NCI-H1694 (cell line): ENCODE data around the gene IGFBP2.

Experiments used
- DNase-seq: peaks from one replicate; lab custom pipeline; 2025; lab: John Stamatoyannopoulos, UW

IGFBP2 gene, protein sequence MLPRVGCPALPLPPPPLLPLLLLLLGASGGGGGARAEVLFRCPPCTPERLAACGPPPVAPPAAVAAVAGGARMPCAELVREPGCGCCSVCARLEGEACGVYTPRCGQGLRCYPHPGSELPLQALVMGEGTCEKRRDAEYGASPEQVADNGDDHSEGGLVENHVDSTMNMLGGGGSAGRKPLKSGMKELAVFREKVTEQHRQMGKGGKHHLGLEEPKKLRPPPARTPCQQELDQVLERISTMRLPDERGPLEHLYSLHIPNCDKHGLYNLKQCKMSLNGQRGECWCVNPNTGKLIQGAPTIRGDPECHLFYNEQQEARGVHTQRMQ

DNA sequence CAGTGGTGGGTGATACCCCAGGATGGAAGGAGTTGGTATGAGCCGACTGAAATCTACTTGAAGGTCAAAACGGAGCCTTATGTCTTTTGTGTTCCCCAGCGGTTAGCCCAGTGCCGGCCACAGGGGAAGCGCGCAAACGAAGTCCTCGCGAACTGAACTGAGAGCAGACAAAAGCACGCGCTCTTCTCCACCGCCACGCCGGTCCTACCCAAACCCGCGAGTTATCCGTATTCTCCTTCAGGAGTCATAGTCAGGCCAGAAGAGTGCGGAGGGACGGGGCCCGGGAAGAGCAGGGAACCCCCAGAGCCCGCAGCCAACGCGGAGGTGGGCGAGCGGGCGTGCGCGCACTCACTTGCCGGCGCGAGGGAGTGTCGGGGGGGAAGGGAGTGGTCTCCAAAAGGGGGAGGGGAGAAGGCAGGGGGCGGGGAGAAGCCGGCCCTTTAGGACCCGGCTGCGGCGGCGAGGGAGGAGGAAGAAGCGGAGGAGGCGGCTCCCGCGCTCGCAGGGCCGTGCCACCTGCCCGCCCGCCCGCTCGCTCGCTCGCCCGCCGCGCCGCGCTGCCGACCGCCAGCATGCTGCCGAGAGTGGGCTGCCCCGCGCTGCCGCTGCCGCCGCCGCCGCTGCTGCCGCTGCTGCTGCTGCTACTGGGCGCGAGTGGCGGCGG is at the start of gene IGFBP2:
TSS of gene IGFBP2 (plus strand) at position 469 of the 664 bp plus-strand sequence. CDS start at position 573, 104 bp downstream.
- peak; percentile 15 for DNase-seq

DNA sequence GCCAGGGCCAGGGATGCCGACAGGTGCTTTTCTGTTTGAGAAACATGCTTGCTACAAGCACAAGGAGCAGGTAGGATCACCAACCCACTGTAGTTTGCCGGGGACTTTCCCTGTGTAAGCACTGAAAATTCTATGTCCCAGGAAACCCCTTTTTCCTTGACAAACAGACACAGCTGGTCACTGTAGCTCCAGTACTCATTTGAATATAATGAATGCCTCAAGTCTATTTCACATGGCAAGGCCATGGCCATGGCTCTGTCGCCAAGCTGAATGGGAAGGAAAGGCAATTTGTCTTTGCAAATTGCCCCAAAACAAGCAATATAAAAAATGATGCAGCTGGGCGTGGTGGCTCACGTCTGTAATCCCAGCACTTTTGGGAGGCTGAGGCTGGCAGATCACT is 49.6 kb upstream of the IGFBP2 start:
- DNase-seq: no peak

DNA sequence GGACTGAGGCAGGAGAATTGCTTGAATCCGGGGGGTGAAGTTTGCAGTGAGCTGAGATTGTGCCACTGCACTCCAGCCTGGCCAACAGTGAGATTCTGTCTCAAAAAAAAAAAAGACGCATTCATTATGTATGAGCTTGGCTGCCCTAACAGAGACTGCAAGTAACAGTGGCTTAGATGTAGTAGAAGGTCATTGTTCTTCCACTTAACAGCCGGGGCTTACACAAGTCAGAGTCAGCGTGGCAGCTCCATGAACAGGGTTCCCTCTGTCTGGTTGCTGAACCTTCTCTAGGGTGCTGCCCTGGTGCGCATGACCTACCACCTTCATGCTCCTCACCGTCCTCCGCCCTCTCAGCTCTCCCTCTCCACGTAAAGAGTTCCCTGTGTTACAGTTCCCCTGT is 49.1 kb upstream of the IGFBP2 start:
- DNase-seq: no peak

DNA sequence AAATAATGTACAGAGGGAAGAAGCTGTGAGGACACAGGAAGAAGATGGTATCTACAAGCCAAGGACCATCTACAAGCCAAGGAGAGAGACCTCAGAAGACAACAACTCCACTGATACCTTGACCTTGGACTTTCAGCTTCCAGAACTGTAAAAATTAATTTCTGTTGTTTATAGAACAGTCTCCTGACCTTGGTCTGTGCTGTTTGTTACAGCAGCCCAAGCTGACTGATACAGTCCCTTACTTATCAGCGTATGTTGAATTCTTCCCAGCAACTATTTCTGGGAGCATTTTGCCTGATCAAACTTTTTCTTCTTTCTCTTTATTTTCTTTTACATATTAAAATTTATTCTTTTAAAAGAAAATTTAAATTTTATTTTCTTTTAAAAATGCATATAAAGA is 47.8 kb upstream of the IGFBP2 start:
- no peak for DNase-seq

DNA sequence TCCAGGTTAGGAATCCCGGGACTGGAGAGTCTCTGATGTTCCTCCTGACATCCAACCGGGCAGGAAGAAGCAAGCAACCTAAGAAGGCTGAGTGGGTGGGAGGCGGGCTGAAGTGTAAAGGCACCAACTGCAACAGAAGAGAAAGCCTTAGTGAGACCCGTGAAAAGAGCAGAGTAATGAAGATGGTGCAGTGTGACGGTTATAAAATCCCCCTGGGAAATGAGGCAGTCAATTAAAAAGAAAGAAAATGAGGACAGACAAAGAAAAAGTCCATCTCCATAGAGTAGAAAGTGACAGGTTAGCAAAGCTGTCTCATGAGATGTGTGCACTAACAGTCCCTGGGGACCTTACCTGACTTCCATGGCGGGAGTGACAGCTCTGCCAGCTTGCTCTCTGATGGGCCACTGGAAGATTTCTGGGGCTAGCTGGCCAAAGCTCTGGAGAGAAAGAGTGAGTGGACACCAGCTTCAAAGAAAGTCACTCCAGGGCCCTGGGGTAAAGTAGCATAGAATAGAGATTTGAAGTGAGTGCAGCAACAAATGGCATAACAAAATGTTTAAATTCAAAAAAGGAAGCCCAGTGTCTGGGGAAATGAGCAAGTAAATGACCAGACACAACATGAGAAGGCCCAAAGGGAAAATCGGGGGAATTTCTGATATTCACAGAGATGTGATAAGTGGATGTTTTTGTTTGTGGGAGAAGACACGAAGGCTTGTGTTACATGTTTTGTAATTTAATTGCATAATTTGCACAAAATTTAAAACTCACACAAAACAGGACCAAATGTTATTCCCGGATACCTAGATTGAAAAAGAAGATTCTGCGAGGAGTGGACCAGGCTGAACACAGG is 44.1 kb upstream of the IGFBP2 start:
- DNase-seq: no peak

DNA sequence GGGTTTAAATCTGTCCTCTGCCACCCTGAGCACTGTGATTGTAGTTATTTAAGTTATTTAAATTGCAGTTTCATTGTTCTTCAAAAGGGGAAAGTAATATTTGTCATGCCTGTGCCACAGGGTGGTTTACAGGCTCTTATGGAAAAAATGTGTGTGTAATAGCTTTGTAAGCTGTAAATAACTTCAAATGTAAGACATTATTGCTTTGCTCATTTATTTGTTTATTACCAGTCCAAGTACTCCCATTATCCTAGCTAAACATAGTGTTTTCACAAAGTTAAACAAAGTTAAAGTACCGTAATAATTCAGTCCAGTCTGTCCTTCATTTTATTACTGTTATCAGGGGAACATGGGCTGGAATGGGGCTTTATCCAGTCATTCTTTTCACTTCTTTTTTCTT is 43.4 kb upstream of the IGFBP2 start:
- DNase-seq: no peak

DNA sequence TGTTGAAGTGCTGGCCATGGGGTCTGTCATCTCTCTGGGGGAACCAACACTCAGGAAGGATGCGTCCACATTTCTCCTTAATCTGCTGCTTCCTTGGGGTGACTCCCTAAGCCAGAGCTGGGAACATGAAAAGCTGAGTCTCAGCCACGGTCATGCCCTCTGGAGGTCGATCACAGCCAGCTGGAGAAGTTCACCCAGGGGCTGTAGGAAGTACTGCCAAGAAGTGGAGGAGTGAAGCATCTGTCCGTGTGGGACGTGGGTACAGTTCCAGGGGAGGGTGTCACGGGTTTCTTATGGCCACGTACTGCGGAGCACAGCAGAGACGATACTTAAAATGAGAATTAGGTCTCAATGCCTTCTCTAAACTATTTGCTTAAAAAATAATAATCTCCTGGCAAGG is 42.4 kb upstream of the IGFBP2 start:
- DNase-seq: peak; percentile 5

DNA sequence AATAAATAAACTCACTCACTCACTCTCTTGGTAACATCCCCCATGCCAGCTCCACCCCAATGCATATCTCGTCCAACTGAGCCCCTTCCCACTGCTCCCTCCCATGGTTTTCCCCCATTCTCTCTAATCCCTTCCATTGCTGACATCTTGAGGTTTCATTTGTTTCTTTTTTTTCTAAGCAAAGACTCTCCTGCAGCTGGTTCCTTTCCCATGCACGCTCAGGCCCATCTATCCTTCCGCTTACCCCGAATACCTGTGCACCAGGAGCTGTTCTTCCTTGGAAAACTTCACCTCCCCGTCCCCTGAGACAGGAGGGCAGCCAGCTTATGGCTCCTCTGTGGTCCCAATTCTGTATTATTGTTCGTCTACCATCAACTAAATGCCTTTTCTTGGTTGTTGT is 41.7 kb upstream of the IGFBP2 start:
- DNase-seq: no peak

DNA sequence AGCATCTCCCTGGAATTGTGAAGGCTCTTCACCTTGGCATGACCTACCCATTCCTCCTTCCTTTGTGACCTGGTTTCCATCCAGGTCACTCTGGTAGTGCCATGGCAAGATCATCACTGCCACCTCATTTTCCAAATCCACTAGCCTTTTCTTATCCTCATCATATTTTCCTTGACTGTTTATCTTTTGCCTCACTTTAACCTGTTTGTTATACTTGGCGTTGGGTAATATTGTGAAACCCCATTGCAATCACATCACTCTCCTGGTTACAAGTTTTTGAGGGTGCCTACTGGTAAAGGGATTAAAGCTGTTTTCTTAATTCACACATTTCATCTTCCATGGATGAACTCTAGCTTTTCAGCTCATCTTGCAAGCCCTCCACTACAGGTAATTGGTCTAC is 39.1 kb upstream of the IGFBP2 start:
- DNase-seq: no peak

DNA sequence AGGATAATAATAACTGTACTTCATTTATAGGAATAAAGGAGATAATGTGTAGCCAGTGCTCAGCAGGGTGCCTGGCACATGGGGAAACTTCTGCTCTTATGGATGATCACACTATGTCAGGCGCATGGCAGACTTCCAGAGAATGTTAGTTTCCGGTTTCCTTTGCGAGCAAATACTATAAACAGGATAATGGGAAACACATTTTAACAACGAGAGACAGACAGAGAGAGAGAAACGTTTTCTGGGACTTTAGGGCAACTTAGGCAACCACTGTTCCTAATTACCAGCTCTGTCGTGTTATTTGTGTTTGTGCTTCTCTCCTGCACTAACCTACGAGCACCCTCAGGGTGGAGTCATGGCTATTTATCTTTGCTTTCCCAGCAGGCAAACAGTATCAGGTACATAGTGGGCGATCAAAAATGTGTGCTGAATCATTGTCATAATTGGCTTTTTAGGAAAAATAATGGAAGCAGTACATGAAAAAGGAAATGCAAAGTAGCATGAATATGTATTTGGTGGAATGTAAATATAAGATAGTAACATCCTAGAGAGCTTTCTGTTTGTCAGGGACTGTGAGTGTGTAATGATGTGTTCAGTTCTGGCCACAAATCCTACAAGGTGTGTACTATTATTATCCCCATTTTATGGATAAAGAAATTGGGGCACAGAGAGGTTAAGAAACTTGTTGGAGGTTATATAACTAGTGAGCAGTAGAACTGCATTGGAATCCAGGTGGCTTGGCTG is 36.8 kb upstream of the IGFBP2 start:
- peak; percentile 83 for DNase-seq

DNA sequence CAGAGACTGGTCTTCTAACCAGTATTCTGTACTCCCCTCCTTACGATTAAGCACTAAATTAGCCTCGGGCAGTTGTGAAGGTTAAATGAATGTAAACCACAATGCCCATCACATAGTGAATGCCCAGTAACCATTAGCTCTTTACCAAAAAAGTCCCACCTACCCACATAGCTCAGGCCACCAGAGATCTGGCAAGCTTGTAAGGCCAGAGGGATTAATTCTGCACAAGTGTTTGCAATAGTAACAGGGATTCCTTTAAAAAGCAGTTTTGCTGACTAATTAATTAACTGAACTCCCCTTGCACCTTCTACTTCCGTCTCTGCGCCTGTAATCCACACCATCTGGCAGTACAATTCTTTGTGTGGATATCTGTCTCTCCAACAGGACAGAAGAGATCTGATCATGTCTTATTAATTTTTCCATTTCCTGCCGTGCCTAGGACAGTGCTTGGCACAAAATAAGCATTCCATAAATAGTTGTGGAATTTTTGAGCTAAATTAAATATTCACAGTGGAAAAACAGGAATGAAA is 36.2 kb upstream of the IGFBP2 start:
- peak; percentile 70 for DNase-seq

DNA sequence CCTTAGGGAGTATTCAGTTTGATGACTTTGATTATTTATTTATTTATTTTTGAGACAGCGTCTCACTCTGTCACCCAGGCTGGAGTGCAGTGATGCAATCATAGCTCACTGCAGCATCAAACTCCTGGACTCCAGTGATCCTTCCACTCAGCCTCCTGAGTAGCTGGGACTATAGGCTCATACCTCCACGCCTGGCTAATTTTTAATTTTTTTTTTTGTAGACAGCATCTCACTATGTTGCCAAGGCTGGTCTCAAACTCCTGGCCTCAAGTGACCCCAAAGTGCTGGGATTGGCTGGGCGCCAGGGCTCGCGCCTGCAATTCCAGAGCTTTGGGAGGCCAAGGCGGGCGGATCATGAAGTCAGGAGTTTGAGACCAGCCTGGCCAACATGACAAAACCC is 35.4 kb upstream of the IGFBP2 start:
- peak; percentile 7 for DNase-seq

DNA sequence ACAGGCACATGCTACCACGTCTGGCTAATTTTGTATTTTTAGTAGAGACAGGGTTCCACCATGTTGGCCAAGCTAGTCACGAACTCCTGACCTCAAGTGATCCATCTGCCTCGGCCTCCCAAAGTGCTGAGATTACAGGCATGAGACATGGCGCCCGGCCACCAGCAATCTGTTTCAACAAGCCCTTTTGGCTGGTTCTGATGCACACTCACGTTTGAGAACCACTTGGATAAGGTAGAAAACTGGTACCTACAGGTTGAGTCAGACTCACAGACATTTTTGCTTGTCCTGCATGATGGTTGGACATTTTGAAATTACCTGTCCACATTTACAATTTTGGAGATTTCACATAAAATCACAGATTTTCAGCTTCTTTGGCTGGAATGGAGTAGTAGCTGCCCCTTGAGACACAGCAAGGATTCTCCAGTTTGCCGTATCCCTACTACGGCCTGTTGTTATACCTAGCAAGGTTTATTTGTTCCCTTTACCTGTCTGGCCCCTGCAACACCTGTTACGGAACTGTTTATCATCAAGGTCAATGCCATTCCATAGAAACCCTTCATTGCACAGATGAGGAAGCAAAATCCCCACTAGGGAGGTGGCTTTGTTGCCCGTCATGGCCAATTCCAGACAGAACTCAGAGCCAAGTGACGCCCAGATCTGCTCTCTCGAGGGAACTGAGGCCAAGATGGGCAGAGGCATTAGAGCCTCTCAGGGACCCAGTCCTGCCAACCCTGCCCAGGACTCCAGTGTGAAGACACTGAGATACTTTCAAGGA is 31.4 kb upstream of the IGFBP2 start:
- no peak for DNase-seq

DNA sequence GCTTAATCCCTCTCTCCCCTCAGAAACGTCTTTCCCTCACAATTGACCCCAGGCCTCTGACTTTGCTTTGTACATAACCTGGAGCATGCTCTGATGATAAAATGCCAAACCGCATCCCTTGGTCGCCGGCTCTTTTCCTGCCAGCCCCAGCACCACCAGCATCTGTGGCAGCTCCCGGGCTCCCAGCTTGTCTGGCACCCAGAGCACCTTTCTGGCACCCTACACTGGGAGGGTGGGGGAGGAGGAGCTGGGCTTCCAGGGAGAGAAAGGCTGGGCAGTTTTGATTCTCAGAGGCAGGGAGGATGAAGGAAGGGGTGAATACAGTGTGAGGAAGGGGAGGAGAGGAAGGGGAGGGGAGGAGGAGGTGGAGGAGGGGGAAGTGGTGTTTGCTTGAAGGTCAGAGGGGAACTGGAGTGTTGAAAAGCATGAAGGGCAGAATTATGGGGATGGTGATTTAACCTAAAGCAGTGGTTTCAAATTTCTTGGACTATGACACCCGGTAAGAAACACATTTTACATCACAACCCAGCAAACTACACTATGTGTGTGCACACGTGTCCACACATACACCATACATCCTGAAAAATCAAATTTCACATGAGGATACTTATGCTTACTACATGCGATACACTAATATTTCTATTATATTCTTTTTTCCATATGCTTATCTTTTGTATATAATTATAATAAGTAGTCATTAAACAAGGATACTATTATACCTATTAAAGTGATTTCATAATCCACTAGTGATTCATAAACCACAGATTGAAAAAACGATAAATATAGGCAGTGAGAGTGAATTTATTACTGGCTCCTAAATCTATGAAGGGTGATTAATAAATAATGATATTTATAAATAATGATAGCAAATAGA is 30.0 kb upstream of the IGFBP2 start:
- no peak for DNase-seq

DNA sequence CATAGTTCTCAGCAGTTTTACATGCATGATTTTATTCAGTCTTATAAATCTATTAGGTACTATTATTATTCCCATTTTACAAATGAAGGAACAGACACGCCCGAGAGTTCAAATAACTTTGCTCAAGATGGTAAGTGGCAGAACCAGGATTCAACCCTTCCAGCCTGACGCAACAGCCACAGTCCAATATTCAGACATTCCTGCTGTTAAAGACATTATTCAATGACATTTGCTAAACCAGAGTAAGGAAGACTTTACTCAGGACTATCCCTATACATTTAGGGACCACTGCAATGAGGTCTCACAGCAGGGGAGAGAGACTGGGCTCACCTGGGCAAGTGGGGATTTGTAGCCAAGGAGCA is 29.4 kb upstream of the IGFBP2 start:
- DNase-seq: no peak

DNA sequence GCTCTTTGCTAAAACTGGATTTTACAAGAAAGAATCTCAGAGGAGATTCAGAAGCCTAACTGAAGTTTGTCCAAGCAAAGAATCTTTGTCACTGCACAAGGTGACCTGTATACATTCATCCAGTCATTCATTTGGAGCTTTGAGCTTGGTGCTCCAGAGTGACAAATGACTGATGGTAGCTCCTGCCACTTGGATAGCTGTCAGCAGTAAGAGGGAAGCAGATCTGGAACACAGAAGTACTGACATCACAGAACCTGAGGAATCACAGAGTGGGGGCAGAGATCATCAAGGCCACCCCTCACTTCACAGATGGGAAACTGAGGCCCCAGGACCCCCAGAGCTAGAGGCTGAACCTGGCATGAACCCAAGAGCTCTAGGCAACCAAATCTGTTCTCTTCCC is 28.8 kb upstream of the IGFBP2 start:
- DNase-seq: no peak

DNA sequence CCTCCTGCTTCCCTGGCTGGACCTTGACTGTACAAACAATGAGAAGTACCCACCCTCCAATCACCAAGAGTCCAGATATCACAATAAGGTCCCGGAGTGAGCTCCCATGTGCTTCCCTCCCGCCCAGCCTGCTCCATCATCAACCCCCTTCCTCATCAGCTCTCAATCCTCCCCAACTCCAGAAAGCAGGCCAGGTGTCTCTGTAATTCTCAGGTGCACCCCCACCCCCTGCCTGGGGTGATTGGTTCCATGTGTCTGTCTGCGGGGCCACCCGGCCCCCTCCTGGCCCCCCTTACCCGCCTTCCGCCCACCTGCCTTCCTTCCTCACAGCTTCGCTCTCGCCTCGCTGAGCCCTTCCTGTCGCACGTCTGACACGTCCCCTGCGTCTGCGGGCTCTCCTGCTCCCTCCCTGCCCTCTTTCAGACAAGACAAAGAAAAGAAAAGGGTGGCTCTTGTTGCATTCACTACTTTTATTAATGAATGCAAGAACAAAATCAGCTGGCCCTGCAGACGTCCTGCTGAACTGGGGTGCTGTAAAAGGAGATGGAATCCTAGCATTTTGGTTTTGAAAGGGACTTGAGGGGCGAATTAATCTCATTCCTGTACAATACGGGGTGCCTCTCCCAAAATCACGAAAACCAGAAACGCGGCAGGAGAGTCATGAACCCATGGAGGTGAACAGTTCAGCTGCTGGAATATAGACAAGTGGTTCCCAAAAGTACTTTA is 26.5 kb upstream of the IGFBP2 start:
- no peak for DNase-seq

DNA sequence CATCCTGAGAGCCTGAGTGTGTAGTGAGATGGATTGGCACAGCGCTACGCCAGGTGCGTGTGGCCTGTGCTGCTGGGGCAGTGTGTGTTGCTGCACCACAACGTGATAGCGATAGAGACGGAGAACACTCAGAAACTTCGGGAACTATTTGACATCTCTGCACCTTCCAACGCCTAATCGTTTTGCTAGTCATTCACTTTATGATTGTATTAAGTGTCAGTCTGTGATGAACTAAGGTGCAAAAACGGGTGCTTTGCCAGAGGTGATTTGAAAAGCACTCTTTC is 26.0 kb upstream of the IGFBP2 start:
- DNase-seq: no peak

DNA sequence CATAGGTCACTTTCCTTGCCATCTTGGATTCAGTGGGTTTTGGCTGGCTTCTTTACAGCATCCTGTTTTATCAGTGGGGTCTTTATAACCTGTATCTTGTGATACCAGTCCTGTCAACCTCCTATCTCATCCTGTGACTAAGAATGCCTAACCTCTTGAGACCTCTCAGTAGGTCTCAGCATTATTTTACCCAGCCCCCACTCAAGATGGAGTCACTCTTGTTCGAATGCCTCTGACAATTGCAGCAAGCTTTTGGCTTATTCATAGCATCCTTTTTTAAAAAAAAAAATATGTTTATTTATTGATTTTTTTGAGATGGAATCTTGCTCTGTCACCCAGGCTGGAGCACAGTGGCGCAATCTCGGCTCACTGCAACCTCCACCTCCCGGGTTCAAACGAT is 24.7 kb upstream of the IGFBP2 start:
- DNase-seq: no peak
